ENCODE measurements around the gene OSGIN1. TPM values are rescaled to one million over a fixed set of nuclear protein-coding genes. Genes with fewer than 3 reads are reported as not detected.

Gene OSGIN1
- total RNA-seq, 2 donors from 2014 or later: 4.0 to 5.2 TPM

- intact Hi-C loops (cut with DNase I): no loop called here
- WGBS, 2 donors: 82 to 89% methylated on average over 12 of the region's 12 CpGs
- ATAC-seq: no peak
These were observed 27.7 kb upstream of the OSGIN1 start for GRCh38 chr16:83925095-83925905.

DNA sequence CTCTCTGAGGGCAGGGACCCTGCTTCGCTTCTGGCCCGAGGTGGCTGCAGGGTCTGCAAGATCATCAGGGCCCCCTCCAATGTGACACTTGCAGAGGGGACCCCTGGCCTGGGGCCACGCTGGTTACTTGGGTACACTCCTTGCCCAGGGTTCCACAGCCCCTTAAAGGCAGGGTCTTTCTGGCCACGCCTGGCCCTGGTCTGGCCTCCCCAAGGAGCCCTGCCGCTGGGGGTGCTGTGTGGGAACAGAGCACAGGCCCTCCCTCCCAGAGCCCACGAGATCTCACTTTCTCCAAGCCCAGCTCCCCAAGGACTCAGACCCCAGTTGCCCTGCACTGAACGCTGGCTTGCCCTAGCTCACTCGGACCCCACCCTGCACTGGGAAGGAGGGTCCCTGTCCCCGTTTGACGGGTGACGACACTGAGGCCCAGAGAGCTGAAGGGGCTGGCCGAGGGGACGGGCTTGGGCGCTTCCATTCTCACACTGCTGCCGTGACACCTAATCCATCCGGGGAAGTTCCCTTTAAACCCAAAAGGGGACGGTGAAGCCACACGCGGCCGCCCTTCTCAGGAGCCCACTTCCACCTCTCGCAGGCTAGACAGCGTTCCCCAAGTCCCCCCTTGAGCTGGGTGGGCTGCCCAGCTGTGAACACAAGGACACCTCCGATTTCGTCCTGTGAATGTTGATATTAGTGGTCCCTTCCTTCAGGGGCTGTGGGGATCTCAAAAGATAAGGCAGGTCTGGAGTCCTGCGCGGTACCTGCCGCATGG, 26.9 kb upstream of the OSGIN1 start:
- no peaks in the 10 kb centered on the region for H3K27me3 ChIP-seq
- no peak overlapping the region for H3K4me3 ChIP-seq
- H3K9me3 ChIP-seq: no peaks in the 10 kb centered on the region
- H3K27ac ChIP-seq: peak overlapping the region in 1 of 4 donors; percentile 80
- H3K36me3 ChIP-seq (replicated peaks in 1 of 2; ENCODE audit: insufficient read depth in 1 of 2, low read depth in 2 of 2): peaks cover 0 to 2% of the 10 kb centered on the region in 2 donors
- TF ChIP-seq, protein P1, sequence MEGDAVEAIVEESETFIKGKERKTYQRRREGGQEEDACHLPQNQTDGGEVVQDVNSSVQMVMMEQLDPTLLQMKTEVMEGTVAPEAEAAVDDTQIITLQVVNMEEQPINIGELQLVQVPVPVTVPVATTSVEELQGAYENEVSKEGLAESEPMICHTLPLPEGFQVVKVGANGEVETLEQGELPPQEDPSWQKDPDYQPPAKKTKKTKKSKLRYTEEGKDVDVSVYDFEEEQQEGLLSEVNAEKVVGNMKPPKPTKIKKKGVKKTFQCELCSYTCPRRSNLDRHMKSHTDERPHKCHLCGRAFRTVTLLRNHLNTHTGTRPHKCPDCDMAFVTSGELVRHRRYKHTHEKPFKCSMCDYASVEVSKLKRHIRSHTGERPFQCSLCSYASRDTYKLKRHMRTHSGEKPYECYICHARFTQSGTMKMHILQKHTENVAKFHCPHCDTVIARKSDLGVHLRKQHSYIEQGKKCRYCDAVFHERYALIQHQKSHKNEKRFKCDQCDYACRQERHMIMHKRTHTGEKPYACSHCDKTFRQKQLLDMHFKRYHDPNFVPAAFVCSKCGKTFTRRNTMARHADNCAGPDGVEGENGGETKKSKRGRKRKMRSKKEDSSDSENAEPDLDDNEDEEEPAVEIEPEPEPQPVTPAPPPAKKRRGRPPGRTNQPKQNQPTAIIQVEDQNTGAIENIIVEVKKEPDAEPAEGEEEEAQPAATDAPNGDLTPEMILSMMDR (IDR thresholded peaks at IDR 0.05): no peak
- TF ChIP-seq POLR2A (IDR thresholded peaks at IDR 0.05): no peak
- intact Hi-C loops (cut with DNase I): no loop called here
- ATAC-seq (no peak), DNase-seq (no peak)
- H3K4me1 ChIP-seq: peaks cover 4% of the 10 kb centered on the region
- 52 to 65% methylated on average over 10 to 26 of the region's 27 CpGs for WGBS, 2 donors

More at GRCh38 chr16:83925095-83925905, 27.7 kb upstream of the OSGIN1 start:
- TF ChIP-seq, protein P1 (IDR thresholded peaks at IDR 0.05): no peak
- TF ChIP-seq POLR2A (IDR thresholded peaks at IDR 0.05): no peak
- H3K27me3 ChIP-seq: no peaks in the 10 kb centered on the region
- no peak for DNase-seq
- no peak overlapping the region for H3K27ac ChIP-seq
- H3K36me3 ChIP-seq (replicated peaks in 1 of 2; ENCODE audit: insufficient read depth in 1 of 2, low read depth in 2 of 2): peaks cover 0 to 2% of the 10 kb centered on the region in 2 donors
- H3K9me3 ChIP-seq: no peaks in the 10 kb centered on the region
- peaks cover 4% of the 10 kb centered on the region for H3K4me1 ChIP-seq
- no peak overlapping the region for H3K4me3 ChIP-seq

- TF ChIP-seq, protein P1 (IDR thresholded peaks at IDR 0.05): peak; percentile 88 to 97 (median 93)
- peak in 2 of 3 donors; percentile 30 to 59 for TF ChIP-seq POLR2A (IDR thresholded peaks at IDR 0.05)
- no peaks in the 10 kb centered on the region for H3K36me3 ChIP-seq (replicated peaks in 1 of 2; ENCODE audit: insufficient read depth in 1 of 2, low read depth in 2 of 2)
- DNase-seq (peak; percentile 79 to 83 (median 82)), ATAC-seq (peak; percentile 87)
- no peaks in the 10 kb centered on the region for H3K27me3 ChIP-seq
- 22 to 60% methylated on average over 19 to 35 of the region's 35 CpGs for WGBS, 2 donors
- peak overlapping the region in 3 of 4 donors; percentile 59 to 88 (median 80) for H3K27ac ChIP-seq
- no peak overlapping the region for H3K4me3 ChIP-seq
- intact Hi-C loops (cut with DNase I): no loop called here
- peaks cover 4% of the 10 kb centered on the region for H3K4me1 ChIP-seq
- no peaks in the 10 kb centered on the region for H3K9me3 ChIP-seq
These were observed 26.2 kb upstream of the OSGIN1 start for GRCh38 chr16:83926726-83927397.

DNA sequence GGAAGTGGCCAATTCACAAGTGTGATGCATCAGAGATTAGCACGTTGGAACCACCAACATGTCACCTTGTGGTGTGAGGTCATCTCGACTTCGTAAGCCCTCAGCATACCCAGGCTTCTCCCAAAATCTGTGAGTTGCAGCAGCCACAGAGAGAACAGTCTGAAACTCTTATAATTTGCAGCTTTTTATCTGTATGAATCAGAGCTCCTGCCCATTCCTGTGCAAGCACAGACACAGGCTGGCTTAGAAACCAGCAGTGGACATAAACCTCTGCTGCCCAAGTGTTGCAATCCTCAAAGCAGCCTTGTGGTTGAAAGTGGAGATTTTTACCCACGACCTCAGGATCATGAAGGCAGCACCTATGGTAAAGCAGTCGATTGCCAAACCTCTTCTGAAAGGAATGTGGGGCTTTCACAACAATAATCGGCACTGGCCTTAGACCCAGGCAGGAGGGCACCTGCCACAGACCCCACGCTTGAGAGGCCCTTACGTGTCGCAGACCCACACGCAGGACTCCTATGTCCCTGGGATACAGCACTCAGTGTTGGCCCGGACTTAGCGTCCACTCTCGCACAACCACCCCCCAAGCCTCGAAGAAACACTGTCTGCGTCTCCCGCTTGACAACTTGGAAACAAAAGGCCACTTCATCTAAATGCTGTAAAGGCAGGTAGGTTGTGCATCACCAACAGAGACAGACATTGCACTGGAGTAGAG, 24.5 kb upstream of the OSGIN1 start:
- TF ChIP-seq POLR2A (IDR thresholded peaks at IDR 0.05): no peak
- TF ChIP-seq, protein P1 (IDR thresholded peaks at IDR 0.05): no peak

More for the DNA sequence above, 24.5 kb upstream of the OSGIN1 start:
- DNase-seq (no peak), ATAC-seq (no peak)
- Histone ChIP-seq H3K4me3 (no peak overlapping the region), H3K27me3 (no peaks in the 10 kb centered on the region), H3K9me3 (no peaks in the 10 kb centered on the region), H3K27ac (no peak overlapping the region), H3K36me3 (replicated peaks in 1 of 2; ENCODE audit: insufficient read depth in 1 of 2, low read depth in 2 of 2) (no peaks in the 10 kb centered on the region), H3K4me1 (peaks cover 4% of the 10 kb centered on the region)
- intact Hi-C loops (cut with DNase I): no loop called here
- 76 to 82% methylated on average over 12 to 16 of the region's 16 CpGs for WGBS, 2 donors

All from body of pancreas (tissue), 4 donors.